NCI-H524 (cell line): ENCODE measurements around the gene TMEM182.

Experiments
- DNase-seq, 2 experiments: peaks; one replicate each; lab custom pipeline; 2025; lab: John Stamatoyannopoulos, UW

TMEM182 gene

GRCh38 chr2:102801858-102802699 is 40.2 kb downstream of the TMEM182 start:
- DNase-seq: no peak

- no peak for DNase-seq
Observed at GRCh38 chr2:102803041-102803896, 41.4 kb downstream of the TMEM182 start.

GRCh38 chr2:102803897-102804217 is 42.0 kb downstream of the TMEM182 start:
- DNase-seq: no peak

- DNase-seq: peak; percentile 31 to 76
Observed at GRCh38 chr2:102806250-102806837, 44.5 kb downstream of the TMEM182 start.

DNA sequence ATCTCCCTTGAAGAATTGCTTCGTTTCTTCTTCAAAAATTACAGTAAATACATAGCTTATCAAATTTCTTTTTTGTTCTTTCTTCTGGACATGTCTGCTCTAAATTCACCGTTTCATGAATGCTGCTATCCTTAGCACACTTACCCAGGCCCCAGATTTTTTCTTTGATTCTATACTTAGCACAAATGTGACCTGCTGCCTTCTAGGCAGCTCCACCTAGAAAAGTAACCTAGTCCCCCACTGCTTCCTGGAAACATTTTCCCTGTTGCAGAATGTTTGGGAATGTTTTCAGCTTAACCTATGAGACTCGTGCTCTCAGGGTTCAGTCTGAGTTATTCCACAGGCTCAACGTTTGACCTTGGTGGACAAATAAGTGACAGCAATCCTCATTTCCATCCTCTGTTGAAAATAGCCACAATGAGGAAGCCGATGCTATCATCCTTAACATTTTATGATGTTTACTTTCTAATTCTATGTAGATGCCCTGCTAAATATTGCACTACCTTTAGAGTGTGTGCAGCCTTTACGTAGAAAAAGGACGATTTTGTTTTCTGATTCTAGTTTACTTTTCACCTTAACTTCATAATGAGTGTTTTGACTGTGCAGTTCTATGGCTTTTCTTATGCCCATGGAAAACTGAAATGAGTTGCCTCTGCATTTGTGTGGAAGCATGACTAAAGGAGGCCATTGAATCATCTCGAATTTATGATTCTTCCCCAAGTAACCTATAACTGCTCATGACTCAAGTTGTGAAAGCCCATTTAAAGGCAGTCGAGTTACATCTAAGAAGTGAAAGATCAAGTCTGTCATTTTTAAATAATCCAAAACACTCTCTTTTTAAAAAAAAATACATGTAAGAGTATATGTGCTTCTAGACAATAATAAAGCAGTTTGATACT is 47.7 kb downstream of the TMEM182 start:
- DNase-seq: no peak

- DNase-seq: no peak
Observed at GRCh38 chr2:102815285-102815684, 53.5 kb downstream of the TMEM182 start.

DNA sequence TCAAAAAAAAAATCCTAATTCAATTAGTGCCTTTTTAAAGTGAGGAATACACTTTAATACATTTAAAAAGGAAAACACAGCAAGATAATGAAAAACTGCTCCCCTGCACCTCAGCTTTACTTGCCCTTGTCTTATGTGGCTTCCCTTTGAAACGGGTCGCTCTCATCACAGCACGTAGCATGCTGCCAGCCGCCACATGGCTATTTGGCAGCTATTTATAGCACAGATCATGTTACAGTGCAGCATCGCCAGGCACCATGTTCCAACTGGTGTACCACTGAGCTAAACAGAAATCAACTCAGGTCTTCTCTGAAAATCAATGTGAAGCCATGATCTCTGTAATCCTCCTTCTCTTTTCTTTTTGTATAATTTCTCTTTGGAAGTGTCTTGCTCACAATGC is 65.1 kb downstream of the TMEM182 start:
- DNase-seq: peak; percentile 74 to 90

DNA sequence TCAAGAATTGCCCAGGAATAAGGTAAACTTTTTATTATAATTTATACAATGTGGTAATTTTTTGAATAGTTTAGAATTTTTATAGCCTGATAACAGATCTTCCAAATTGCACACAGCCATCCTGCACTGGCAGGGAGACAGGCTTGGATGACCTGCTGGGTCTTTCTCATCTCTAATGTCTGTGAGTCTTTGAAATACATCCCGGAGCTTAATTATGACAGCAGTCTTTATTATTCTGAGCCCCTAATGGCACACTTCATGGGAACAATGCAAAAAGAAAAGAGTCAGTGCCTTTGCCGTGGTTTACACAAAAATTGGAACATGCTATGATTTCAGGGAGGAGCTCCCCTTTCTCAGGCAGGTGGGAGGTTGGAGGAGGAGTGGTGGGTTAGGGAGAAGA is 71.0 kb downstream of the TMEM182 start:
- DNase-seq: no peak

GRCh38 chr2:102834523-102835273 is 72.9 kb downstream of the TMEM182 start:
- no peak for DNase-seq

GRCh38 chr2:102837626-102838198 is 75.9 kb downstream of the TMEM182 start:
- DNase-seq: no peak

GRCh38 chr2:102839668-102840388 is 78.0 kb downstream of the TMEM182 start:
- DNase-seq: peak; percentile 17 to 69

GRCh38 chr2:102841107-102841840 is 79.4 kb downstream of the TMEM182 start:
- DNase-seq: peak; percentile 46 to 60

- DNase-seq: no peak
Observed at GRCh38 chr2:102843764-102844443, 82.1 kb downstream of the TMEM182 start.

DNA sequence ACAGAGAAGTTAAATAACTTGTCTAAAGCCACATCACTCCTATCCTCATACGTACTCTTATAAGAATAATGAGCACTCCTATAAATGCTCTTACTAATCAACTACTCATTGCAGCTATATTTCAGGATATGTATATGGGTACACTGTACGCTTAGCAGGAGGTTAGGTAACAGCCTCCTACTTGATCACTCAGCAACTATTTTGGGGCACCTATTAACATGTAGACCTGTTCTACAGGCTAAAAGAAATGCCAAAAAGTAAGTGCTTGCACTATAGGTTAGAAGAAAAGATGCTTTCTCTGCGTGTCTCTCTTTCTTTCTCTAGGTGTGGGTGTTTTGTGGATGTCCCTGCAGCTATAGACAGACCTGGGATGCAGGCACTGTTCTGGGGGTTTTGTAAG is 83.1 kb downstream of the TMEM182 start:
- DNase-seq: no peak

- DNase-seq: peak; percentile 94 to 96
Observed at GRCh38 chr2:102848366-102848839, 86.6 kb downstream of the TMEM182 start.

DNA sequence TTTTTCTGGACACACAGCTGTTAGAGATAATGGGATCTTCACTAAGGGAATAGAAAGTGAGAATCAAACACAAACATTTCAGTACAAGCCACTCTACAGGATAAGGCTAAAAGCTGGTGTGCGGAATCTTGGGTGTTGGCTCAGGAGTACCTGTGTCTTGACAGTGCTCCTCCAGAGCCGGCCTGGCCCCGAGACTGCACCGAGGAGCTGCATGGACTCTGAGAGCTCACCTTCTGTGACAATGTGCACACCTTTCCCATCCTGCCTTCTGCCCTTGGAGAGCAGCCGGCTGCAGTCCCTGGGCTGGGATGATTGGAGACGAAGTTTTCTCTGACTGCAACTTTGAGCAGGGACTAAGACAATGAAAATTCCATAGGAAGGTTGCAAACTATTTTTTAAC is 89.1 kb downstream of the TMEM182 start:
- DNase-seq: no peak

GRCh38 chr2:102852867-102853266 is 91.0 kb downstream of the TMEM182 start:
- DNase-seq: no peak
